Stomach (tissue), 4 donors: Measurements from ENCODE around the gene CEP57L1.
"Not testable (repeated sequence)": the region's sequence is repeated elsewhere in the genome, so short reads cannot be mapped to it uniquely, and the experiment has no call there.

ENCODE experiments used
- CTCF ChIP-seq, 7 experiments: fragments of 450-650 bp in 4 of 7; fragments of 200-600 bp in 3 of 7; sonication (generic) in 3 of 7; IDR thresholded peaks; one replicate each; pipeline ENCODE4 v1.5.1; 2016 to 2019; ENCODE audit warnings: antibody characterized with exemption in 7 of 7, control low read depth in 2 of 7, mild to moderate bottlenecking in 1 of 7
- EP300 ChIP-seq: sonication (generic); formaldehyde crosslinking; IDR thresholded peaks from one replicate; pipeline ENCODE4 v1.6.1; 2017; ENCODE audit warnings: antibody characterized with exemption
- POLR2A ChIP-seq, 4 donors: fragments of 450-650 bp; IDR thresholded peaks; one replicate each; pipeline ENCODE4 v1.6.1; 2016; ENCODE audit warnings: antibody characterized with exemption in 4 of 4, control low read depth in 2 of 4, mild to moderate bottlenecking in 1 of 4, moderate library complexity in 1 of 4

- TF ChIP-seq CTCF (IDR thresholded peaks at IDR 0.05); POLR2A (IDR thresholded peaks at IDR 0.05); EP300: not testable (repeated sequence)
Observed at GRCh38 chr6:109112663-109113062, 17.4 kb downstream of the CEP57L1 start.
